ENCODE measurements around the gene MICU2.

DNA sequence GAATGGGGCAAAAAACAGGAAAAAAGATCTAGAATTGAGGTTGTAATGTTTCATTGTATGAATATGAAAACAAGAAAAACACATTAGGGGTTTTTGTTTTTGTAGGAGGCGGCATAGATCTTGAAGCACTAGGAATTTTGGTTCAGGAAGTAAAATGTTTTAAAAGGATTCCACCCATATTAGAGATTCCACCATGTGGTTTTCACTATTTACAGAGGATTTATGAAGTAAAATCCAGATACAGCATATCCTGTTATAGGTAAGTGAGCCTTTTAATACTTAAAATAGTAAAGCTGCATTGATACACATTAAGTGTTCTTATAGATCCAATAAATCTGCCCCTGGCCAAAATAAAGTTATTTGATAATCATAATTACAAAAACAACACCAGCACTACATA is 61.4 kb downstream of the MICU2 start:
- no peak for TF ChIP-seq POLR2A (IDR thresholded peaks at IDR 0.05)
- TF ChIP-seq, protein P1, sequence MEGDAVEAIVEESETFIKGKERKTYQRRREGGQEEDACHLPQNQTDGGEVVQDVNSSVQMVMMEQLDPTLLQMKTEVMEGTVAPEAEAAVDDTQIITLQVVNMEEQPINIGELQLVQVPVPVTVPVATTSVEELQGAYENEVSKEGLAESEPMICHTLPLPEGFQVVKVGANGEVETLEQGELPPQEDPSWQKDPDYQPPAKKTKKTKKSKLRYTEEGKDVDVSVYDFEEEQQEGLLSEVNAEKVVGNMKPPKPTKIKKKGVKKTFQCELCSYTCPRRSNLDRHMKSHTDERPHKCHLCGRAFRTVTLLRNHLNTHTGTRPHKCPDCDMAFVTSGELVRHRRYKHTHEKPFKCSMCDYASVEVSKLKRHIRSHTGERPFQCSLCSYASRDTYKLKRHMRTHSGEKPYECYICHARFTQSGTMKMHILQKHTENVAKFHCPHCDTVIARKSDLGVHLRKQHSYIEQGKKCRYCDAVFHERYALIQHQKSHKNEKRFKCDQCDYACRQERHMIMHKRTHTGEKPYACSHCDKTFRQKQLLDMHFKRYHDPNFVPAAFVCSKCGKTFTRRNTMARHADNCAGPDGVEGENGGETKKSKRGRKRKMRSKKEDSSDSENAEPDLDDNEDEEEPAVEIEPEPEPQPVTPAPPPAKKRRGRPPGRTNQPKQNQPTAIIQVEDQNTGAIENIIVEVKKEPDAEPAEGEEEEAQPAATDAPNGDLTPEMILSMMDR (IDR thresholded peaks at IDR 0.05): no peak

All from heart left ventricle (tissue), 13 donors.